Sigmoid colon (tissue), 7 donors: ENCODE data around the gene CDX1. TPM values are rescaled to one million over a fixed set of nuclear protein-coding genes. Genes with fewer than 3 reads are reported as not detected.
A peak's percentile ranks its signal among the peaks of the same experiment; 100 is the strongest.

Experiments used
- DNase-seq: peaks from one replicate; pipeline ENCODE4 v3.0.0-alpha.2; 2019
- H3K27ac ChIP-seq, 4 donors: fragments of 200-600 bp; sonication (generic); one replicate each; pipeline ENCODE4 v1.5.1; 2016 to 2019; ENCODE audit warnings: mild to moderate bottlenecking in 1 of 4
- H3K27me3 ChIP-seq, 3 donors: fragments of 200-600 bp; sonication (generic); one replicate each; pipeline ENCODE4 v1.5.1; 2019; ENCODE audit warnings: mild to moderate bottlenecking in 1 of 3
- H3K36me3 ChIP-seq, 4 donors: fragments of 200-600 bp; sonication (generic); one replicate each; pipeline ENCODE4 v1.5.1; 2016 to 2019
- H3K4me1 ChIP-seq, 4 donors: fragments of 200-600 bp; sonication (generic); one replicate each; pipeline ENCODE4 v1.5.1; 2017 to 2019
- H3K4me3 ChIP-seq, 4 donors: fragments of 200-600 bp; sonication (generic); one replicate each; pipeline ENCODE4 v1.5.1; 2017 to 2019; ENCODE audit warnings: mild to moderate bottlenecking in 2 of 4, moderate library complexity in 1 of 4
- H3K9me3 ChIP-seq, 4 donors: fragments of 200-600 bp in 3 of 4; sonication (generic) in 3 of 4; one replicate each; pipeline versions ENCODE4 v1.5.1 to v1.6.1; 2013 to 2019
- EP300 ChIP-seq, 4 donors: sonication (generic); formaldehyde crosslinking; IDR thresholded peaks; one replicate each; pipeline ENCODE4 v1.6.1; 2017; ENCODE audit warnings: antibody characterized with exemption in 4 of 4
- POLR2A ChIP-seq, 2 donors: fragments of 450-650 bp; IDR thresholded peaks; one replicate each; pipeline ENCODE4 v1.6.1; 2016; ENCODE audit warnings: antibody characterized with exemption in 2 of 2, mild to moderate bottlenecking in 2 of 2, moderate library complexity in 2 of 2
- POLR2AphosphoS5 ChIP-seq, 4 donors: sonication (generic); formaldehyde crosslinking; IDR thresholded peaks; one replicate each; pipeline ENCODE4 v1.6.1; 2017; ENCODE audit warnings: antibody characterized with exemption in 4 of 4
- WGBS, 2 donors: extraction: QIAGEN DNeasy Blood & Tissue Kit; methylation state at CpG; one replicate each; pipeline ENCODE4 v1.1.7; 2013; 5-methylcytosine and 5-hydroxymethylcytosine counted together
- intact Hi-C: fragments of 100-400 bp; cut with DNase I; formaldehyde crosslinking; loops from one replicate; pipeline ENCODE4 v1.15.1; 2023
- polyA plus RNA-seq, 3 donors: library from polyadenylated mRNA; stranded (reverse); fragments of 200-250 nt; gene quantifications; one replicate each; pipeline ENCODE4 v1.2.3, GENCODE V29; 2013
- total RNA-seq, 4 donors: library from RNA; depleted of rRNA; stranded (reverse); fragments of >200 nt; gene quantifications; one replicate each; pipeline ENCODE4 v1.1.0, GENCODE V29; 2016
- TF ChIP-seq, protein P1 (sequence below), 4 experiments: fragments of 450-650 bp in 3 of 4; fragments of 200-600 bp in 1 of 4; IDR thresholded peaks; one replicate each; pipeline ENCODE4 v1.5.1; 2016 to 2019; ENCODE audit warnings: antibody characterized with exemption in 4 of 4, mild to moderate bottlenecking in 3 of 4, moderate library complexity in 2 of 4
- donor health status: healthy with polysubstance abuse.
- donor health status: Bipolar disorder and iron deficiency.
- donor health status: healthy.

Gene CDX1
- total and polyA plus RNA-seq, 7 donors, result 0.71 to 455 (median 325) TPM; not detected in 2

GRCh38 chr5:150120062-150120441 lies 46.5 kb upstream of the CDX1 start:
- H3K36me3 ChIP-seq, result peaks cover 8 to 95% (median 34%) of the 10 kb centered on the region in 4 donors

DNA sequence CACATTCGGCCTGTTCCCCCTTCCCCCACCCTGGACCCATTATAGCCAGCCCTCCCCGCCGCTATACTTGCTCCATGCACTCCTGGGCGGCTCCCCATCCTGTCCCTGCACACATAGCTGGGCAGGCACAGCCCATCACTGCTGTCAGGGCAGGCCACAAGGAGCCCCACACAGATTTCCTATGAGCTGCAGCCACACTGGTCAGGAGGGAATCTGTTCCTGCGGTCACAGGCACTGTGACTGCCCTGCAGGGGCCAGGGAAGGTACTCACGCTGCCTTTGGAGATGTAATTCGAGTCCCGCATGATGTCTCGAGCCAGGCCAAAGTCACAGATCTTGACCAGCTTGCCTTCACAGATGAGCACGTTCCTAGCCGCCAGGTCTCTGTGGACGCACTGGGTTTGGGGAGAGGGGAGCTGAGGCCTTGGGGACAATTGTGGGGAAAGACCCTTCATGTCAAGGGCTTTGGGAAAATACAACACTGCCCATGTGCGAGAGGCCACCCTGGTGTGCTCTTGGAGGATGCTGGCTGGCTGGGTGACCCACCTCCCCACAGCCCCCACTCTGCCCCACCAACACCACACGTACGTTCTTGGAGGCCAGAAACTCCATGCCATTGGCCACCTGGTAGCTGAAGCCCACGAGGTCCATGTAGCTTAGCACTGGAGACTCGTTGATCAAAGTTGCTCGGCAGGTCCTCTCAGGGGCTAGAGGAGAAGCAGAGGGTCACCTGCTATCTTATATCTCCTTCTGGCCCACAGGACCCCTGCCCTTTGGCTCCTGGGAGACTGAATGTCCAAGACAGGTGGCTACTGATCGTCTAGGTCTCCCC lies 45.7 kb upstream of the CDX1 start:
- DNase-seq, result peak; percentile 57
- no peak overlapping the region for H3K27ac ChIP-seq
- intact Hi-C loops, result no loop called here

More at GRCh38 chr5:150120062-150120441, 46.5 kb upstream of the CDX1 start:
- Histone ChIP-seq H3K4me3 (no peak overlapping the region), H3K27me3 (no peaks in the 10 kb centered on the region), H3K27ac (no peak overlapping the region), H3K9me3 (no peaks in the 10 kb centered on the region), H3K4me1 (no peaks in the 10 kb centered on the region)
- WGBS, 2 donors, result 95 to 97% methylated on average over 3 of the region's 3 CpGs
- intact Hi-C loops, result no loop called here
- TF ChIP-seq POLR2A (IDR thresholded peaks at IDR 0.05), result no peak
- TF ChIP-seq, protein P1, sequence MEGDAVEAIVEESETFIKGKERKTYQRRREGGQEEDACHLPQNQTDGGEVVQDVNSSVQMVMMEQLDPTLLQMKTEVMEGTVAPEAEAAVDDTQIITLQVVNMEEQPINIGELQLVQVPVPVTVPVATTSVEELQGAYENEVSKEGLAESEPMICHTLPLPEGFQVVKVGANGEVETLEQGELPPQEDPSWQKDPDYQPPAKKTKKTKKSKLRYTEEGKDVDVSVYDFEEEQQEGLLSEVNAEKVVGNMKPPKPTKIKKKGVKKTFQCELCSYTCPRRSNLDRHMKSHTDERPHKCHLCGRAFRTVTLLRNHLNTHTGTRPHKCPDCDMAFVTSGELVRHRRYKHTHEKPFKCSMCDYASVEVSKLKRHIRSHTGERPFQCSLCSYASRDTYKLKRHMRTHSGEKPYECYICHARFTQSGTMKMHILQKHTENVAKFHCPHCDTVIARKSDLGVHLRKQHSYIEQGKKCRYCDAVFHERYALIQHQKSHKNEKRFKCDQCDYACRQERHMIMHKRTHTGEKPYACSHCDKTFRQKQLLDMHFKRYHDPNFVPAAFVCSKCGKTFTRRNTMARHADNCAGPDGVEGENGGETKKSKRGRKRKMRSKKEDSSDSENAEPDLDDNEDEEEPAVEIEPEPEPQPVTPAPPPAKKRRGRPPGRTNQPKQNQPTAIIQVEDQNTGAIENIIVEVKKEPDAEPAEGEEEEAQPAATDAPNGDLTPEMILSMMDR (IDR thresholded peaks at IDR 0.05), result no peak
- TF ChIP-seq POLR2AphosphoS5 (IDR thresholded peaks at IDR 0.05), result no peak
- DNase-seq, result peak; percentile 51

DNA sequence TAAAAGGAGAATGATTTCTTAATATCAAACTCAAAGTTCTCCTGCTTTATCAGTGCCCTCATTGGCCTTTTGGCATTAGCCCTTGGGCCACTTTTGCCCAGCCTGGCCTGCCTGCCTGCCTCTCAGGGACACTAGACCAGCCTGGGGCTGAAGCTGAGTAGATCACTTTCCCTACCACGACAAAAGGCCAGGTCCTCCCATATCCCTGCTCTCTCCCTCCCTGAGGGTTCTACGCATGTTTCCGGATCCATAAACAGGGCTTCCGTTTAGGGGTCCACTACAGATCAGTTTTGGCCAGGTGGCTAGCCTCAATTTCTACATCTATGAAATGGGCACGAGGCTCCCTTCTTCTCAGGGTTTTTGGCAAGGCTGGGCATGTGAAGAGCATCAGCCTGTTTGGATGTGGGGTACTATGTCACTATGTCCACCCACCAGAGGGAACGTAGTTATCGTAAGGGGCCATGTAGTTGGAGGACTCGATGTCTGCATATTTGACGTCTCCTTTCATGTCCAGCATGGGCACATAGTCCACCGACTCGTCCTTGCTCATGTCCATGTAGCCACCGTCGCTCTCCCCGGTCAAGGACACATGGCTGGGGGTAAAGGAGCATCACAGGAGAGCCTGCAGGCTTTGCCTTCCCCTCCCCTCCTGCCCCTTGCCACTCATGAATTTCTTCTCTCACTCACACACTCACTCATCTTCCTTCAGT lies 45.0 kb upstream of the CDX1 start:
- H3K9me3 ChIP-seq, result no peaks in the 10 kb centered on the region
- 81 to 91% methylated on average over 14 of the region's 14 CpGs for WGBS, 2 donors
- no peak for DNase-seq
- H3K4me3 ChIP-seq, result no peak overlapping the region
- no peaks in the 10 kb centered on the region for H3K27me3 ChIP-seq
- TF ChIP-seq POLR2A (IDR thresholded peaks at IDR 0.05) (no peak), EP300 (IDR thresholded peaks at IDR 0.05) (no peak), POLR2AphosphoS5 (IDR thresholded peaks at IDR 0.05) (no peak)
- intact Hi-C loops, result no loop called here
- no peaks in the 10 kb centered on the region for H3K4me1 ChIP-seq
- no peak overlapping the region for H3K27ac ChIP-seq
- peaks cover 8 to 97% (median 42%) of the 10 kb centered on the region in 4 donors for H3K36me3 ChIP-seq

More for the DNA sequence above, 45.7 kb upstream of the CDX1 start:
- H3K27me3 ChIP-seq, result no peaks in the 10 kb centered on the region
- TF ChIP-seq POLR2AphosphoS5 (IDR thresholded peaks at IDR 0.05), result no peak
- TF ChIP-seq, protein P1 (IDR thresholded peaks at IDR 0.05), result no peak
- TF ChIP-seq POLR2A (IDR thresholded peaks at IDR 0.05), result no peak
- no peak for TF ChIP-seq EP300 (IDR thresholded peaks at IDR 0.05)
- H3K4me3 ChIP-seq, result no peak overlapping the region
- no peaks in the 10 kb centered on the region for H3K9me3 ChIP-seq
- no peaks in the 10 kb centered on the region for H3K4me1 ChIP-seq
- 85 to 88% methylated on average over 19 of the region's 19 CpGs for WGBS, 2 donors
- peaks cover 8 to 95% (median 40%) of the 10 kb centered on the region in 4 donors for H3K36me3 ChIP-seq

- no peak for DNase-seq
Observed at GRCh38 chr5:150122158-150122510, 44.4 kb upstream of the CDX1 start.

More at GRCh38 chr5:150122158-150122510, 44.4 kb upstream of the CDX1 start:
- no peaks in the 10 kb centered on the region for H3K4me1 ChIP-seq
- H3K27ac ChIP-seq, result no peak overlapping the region
- H3K9me3 ChIP-seq, result no peaks in the 10 kb centered on the region
- TF ChIP-seq POLR2A (IDR thresholded peaks at IDR 0.05), result no peak
- TF ChIP-seq POLR2AphosphoS5 (IDR thresholded peaks at IDR 0.05), result no peak
- TF ChIP-seq EP300 (IDR thresholded peaks at IDR 0.05), result no peak
- TF ChIP-seq, protein P1 (IDR thresholded peaks at IDR 0.05), result no peak
- 17 to 53% methylated on average over 5 of the region's 5 CpGs for WGBS, 2 donors
- no peaks in the 10 kb centered on the region for H3K27me3 ChIP-seq
- peaks cover 8 to 97% (median 44%) of the 10 kb centered on the region in 4 donors for H3K36me3 ChIP-seq
- H3K4me3 ChIP-seq, result no peak overlapping the region
- intact Hi-C loops, result no loop called here
